IPS DF 19.7 (cell line): ENCODE results near the gene KIFC1.

Experiments used
- DNase-seq: peaks from one replicate; pipeline ENCODE4 v3.0.0-alpha.2; 2013; ENCODE audit warnings: low read depth, low spot score

Gene KIFC1

GRCh38 chr6:33410711-33411631, 19.3 kb downstream of the KIFC1 start, which contains the start of gene PHF1:
Gene PHF1, plus strand, starts transcription at chr6:33411014. Its CDS starts 1,250 bp downstream, at chr6:33412264.
- DNase-seq = no peak

DNA sequence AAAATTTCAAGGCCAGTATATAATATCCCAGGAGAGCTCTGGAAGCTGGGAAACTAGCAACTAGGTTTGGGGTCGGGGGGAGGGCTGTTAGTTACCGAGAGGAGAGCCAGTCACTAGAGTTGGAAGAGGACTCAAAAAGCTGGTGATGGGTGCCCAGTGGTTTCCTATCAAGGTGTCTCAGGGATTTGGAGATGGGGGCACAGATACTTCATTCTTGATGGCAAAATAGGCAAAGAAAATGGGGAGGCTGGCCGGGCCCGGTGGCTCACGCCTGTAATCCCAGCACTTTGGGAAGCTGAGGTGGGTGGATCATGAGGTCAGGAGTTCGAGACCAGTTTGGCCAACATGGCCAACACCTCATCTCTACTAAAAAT, 20.0 kb downstream of the KIFC1 start:
- DNase-seq = no peak

- no peak for DNase-seq
Measured at GRCh38 chr6:33412140-33413009, 20.8 kb downstream of the KIFC1 start.

GRCh38 chr6:33413241-33414120, 21.9 kb downstream of the KIFC1 start:
- DNase-seq = no peak

- DNase-seq = no peak
Measured at GRCh38 chr6:33414592-33415271, 23.1 kb downstream of the KIFC1 start.

DNA sequence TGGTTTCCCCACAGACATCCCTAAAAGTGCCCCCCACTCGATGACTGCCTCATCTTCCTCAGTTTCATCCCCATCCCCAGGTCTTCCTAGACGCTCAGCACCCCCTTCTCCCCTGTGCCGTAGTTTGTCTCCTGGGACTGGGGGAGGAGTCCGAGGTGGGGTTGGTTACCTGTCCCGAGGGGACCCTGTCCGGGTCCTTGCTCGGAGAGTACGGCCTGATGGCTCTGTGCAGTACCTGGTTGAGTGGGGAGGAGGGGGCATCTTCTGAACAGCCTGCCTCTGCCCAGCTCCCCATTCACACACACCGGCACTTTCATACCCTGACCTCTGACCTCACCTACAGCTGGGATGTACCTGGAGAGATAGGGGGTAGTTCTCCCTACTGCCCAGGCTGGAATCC, 24.2 kb downstream of the KIFC1 start:
- no peak for DNase-seq

GRCh38 chr6:33416386-33417127, 24.9 kb downstream of the KIFC1 start:
- DNase-seq = no peak

DNA sequence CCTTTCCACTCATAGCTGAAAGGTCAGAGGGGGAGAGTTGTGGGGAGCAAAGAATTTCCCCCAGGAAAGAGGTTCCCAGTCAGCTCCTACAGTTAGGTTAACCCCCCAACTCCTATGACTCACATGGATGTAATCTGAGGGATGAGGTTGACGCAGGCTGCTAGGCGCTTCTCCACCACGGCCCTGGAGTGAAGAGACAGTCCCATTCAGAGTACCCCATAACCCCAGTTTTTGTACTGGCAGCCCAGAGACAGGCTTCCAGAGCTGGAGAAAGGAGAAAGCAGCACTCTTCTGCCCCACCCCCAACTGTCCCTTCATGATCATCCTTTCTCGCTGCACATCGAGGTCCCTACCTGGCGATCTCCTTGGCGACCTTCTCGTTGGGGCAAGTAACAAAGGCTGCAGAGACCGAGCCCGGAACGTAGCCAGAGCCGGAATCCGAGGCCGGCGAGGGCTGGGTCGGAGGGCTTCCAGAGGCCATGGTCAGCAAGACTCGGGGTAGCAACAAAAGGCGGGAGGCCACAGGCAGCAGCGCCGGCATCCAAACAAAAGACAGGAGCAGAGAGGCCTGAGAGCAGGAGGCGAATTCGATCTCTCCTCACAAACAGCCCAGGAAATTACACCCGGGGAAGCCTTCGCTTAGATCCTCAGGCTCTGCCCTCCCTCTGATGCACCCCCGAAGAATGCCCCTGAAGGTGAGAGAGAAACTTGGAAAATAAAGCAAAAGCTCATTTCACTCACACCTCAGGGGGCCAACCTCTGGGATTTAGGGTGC, 25.7 kb downstream of the KIFC1 start:
- no peak for DNase-seq

DNA sequence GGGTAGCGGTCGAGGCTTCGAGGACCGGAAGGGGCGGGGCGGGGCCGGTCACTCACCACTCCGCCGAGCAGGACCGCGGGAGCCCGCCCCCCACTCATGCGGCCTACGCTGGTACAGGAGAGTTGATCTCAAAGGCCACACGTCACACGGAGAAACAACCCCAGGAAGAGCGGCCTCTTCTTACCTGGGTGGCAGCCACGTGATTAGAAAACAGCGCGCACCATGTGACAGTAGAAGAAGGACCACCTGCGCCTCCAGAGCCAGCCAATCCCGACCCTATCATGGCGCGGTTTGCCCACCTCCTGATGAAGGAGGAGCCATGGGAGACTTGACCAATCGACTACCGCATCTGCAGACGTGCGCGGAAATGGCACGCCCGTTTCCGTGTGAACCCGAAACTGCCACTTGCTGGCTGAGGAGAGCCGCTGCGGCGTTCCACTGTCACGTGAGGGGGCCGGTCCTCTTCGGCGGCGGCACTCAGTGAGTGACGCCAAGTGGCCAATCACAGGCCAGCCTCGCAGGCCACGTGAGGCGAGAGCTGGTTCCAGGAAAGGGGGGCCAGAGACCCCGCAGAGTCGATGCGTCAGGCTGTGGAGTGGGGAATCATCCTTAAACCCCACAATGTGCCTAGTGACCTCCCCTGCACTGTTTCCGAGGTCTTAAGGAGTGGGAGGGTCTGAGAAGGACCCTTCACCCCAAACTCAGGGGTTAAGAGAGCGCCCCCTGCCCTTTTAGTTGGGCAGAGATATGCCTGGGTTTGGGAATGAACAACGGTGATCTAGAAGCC, 26.5 kb downstream of the KIFC1 start, which contains the start of gene CUTA:
Gene CUTA (minus strand): TSS at position 205 of the 787 bp plus-strand sequence. CDS start 107 bp downstream, at position 98.
- DNase-seq = peak; percentile 99

GRCh38 chr6:33418690-33419291, 27.2 kb downstream of the KIFC1 start:
- DNase-seq = no peak

DNA sequence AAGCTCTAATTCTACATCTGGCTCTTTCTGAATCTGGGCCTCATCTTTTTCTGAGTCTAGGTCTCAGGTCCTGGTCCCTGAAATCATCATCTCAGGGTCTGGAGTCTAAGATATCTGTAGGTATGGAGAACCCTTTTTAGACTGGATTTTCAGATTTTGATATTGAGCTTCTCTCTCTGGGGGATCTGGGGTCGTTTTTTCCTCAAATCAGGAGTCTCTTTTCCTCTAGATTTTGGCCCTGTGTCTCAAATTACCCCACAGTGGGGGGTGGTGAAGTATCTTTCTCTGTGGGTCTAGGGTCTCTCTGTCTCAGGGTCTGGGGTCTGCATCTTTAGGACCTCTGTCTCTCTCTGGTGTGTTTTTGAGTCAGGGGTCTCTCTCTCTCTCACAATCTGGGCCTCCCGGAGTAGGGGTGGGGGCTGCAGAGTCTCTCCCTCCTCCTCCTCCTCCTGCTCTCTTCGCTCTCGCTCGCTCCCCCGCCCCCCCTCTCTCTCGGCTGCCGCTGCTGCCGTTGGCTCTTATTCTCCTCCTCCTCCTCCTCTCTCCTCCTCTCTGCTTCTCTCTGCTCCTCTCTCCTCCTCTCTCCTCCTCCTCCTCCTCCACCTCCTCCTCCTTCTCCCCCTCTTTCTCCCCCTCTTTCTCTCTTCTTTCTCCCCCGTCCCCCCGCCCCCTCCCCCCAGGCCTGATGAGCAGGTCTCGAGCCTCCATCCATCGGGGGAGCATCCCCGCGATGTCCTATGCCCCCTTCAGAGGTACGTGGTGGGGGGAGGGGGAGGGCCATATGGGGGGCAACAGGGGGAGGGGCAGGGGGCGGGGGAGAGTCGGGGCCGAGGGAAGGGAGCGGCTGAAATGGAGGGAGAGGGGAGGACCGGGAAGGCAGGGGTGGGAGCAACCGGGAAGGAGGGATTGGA, 28.2 kb downstream of the KIFC1 start, which contains the start of gene SYNGAP1:
Gene SYNGAP1 (plus strand): TSS at position 486 of the 911 bp plus-strand sequence. CDS start 200 bp downstream, at position 686.
- DNase-seq = no peak

- DNase-seq = no peak
Measured at GRCh38 chr6:33420491-33421343, 29.1 kb downstream of the KIFC1 start.

DNA sequence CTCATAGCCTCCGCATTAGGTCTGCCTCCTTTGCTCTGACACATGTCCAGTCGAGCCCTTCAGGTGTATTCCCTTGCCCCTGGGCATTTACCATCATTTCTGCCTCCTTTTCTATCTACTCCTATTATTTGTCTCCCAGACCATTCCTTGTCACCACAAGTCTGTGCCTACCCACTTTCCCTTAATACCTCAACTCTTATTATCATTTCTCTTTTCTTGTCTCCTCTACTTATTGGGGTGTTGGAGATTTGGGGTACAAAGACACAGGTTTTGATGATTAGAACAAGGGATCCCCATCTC, 29.7 kb downstream of the KIFC1 start:
- DNase-seq = no peak

DNA sequence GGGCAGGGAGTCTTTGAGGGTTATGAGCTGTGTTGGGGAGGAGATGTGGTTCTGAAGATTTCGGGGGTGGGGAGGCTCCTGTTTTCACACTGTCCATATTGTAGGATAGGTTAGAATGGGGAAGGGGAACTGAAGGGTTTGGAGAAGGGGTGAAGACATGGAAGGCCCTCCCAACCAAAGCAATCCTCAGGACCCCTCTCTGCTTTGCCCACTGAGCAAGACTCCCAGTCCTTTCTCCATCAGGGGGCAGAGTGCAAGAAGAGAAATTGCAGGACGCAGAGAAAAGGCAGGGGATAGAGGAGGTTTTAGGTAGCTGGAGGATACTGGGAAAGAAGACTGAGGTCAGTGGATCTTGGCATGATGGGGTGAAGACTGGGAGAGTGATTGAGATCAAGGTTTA, 32.2 kb downstream of the KIFC1 start:
- no peak for DNase-seq

DNA sequence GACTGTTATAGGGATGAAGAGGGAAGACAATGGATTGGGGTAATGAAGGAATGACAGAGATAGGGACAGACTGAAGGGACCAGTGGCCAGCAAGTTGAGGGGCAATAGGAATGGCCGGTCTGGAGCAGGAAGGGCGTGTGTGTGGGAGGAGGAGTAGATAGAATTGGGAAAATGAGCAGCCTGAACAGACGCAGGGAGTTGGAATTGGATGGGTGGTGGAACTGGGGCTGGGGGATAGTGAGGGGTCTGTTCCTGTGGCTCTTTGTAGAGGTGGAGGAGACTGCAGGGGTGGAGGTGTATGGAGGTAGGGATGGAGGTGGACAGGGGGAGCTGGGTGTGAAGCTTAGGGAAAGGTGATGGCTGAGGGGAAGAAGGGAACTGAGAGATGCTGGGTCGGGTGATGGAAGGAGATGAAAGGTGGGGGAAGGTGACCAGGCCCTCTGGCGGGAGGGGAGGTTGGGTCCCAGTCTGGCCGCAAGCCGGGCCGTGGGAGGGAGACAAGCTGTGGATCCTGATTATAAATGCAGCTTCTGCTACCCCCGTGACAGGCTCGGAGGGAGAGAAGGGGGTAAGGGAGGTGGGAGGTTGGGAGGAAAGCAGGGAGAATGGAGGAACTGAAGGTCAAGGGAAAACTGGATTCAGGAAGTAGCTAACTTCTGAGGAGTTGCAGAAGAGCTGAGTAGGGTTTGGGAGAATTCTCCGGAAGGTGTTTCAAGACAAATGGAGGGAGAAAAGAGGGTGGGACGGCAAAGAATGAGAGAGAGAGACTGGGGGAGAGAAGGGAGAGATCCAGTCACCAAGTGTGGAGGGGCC, 33.4 kb downstream of the KIFC1 start:
- no peak for DNase-seq
